ENCODE data around the gene BRD4.
A peak's percentile ranks its signal among the peaks of the same experiment; 100 is the strongest.

BRD4 gene

DNA sequence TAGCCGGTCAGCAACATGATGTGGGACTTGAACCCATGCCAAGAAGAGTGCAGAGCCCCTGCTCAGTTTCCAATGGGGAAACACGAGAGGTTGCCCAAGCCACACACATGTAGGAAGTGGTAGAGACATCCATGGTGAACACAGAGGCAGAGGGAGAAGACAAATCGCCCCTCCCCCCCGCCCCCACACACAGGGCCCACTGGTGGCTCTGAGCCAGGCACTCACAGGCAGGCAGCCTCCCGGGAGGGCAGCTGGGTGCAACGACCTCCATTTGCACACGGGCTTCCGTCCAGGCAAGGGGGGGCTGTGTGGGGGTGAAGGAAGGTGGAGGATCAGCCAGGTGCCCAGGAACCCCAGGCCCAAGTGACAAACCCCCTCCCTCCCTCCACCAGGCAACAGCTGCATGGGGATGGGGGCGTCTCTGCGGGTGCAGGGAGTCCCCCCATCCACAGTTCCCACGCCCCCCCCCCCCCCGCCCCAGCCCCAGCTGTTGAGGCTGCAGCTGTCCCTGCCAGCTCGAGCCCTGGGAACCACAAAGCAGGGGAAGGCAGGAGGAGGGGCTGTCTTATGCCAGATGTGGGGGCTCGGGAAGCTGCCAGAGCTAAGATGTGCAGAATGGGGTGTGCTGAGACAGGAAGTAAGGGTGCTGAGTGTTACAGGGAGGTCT, 134.9 kb downstream of the BRD4 start:
- no peak for DNase-seq

DNA sequence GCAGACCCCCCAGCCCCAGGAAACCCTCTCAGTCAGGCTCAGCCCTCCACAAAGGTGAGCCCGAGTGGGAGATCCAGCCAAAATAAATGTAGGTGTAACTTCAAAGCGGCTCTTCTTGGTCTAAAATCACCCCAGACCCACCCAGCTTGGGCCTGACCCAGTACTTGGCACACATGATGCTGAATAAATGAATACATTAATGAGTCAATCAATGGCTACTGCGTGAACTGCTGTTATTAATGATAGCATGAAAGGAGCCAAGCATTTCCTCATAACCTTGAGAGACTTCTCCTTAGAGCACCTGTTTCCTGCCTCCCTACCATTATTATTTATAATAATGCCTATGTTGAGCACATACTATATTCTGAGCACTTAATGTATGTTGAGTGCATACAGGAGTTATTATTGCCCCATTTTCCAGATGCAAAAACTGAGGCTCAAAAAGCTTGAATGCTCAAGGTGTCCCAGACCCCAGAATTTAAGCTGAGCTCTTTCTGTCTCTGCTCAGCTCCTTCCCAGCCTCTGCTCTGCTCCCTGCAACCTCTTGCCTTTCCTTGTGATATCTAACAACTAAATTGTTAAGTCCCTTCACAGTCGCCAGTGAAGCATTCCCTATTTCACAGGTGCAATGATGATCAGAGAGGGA, 135.9 kb downstream of the BRD4 start:
- DNase-seq, result no peak

DNA sequence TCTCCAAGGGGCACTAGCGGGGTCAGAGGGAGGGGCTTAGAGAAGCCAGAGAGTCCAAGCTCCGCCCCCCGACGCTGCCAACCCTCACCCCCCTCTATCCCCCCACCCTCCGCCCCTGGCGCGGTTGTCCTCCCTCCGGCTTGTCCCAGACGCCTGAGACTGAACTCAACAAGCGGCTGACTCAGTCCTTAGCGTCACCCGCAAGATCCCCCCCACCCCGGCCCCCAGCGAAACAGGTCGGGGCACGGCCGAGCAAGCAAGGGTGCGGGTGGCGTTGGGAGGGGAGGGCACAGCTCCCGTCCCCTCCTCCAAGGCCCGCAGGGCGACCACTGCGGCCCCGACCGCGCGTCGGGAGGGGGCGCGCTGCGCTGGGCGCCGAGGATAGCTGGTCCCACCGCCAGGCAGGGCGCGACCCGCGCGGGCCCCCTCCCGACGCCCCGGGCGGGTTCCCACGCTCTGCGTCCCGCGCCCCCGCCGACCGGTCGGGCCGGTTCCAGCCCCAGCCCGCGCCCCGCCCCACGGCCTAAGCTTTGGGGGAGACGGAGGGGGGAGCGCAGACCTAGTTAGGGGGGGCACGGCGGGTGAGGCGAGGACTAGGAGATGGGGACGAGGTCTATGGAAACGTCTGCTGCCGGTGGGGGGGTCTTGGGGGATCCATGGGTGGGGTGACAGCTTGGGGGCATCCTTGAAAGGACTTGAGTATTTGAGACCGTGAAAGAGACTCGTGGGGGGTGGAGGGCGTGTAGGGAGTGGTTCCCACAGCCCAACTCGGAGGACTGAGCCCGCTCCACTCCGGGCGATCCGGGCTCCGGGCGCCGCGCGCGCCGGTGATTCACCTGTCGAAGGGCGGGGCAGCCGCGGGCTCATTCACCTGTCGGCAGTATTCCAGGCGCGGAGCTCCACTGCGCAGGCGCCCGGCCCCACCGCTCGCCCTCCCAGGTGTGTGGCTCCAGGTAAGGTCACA, 136.7 kb downstream of the BRD4 start:
- peak in 9 of 51 donors; percentile 5 to 35 (median 24) for DNase-seq

DNA sequence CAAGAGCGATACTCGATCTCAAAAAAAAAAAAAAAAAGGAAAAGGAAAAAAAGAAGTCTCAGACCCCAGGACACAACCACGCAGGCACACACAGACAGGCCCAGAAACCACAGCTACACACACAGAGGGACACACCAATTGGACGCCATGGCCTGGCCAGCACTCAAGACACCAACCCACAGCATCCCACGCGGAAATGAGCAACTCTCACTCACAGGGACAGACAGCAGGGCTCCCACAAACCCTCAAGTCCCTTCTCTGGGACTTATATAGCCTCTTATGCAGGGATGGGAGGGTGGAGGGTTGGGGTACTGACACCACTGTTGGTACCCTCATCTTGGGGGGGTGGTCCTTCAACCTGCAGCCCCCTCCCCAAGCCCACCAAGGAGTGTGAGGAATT, 137.4 kb downstream of the BRD4 start:
- peak in 1 of 51 donors; percentile 48 for DNase-seq

DNA sequence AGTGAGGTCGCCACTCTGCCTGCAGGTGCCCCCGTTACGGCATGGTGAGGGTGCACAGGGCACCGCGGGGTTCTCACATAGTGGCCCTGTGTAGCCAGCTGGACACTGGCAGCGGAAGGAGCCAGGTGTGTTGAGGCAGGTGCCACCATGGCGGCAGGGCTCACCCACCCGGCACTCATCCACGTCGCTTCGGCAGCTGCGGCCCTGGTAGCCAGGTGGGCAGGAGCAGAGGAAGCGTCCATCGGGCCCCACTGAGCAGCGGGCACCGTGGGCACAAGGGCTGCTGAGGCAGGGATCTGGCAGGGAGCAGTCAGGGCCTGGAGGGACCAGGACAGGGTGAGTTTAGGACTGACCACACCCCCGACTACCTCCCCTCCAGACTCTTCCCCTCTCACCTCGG, 140.4 kb downstream of the BRD4 start:
- DNase-seq, result no peak

DNA sequence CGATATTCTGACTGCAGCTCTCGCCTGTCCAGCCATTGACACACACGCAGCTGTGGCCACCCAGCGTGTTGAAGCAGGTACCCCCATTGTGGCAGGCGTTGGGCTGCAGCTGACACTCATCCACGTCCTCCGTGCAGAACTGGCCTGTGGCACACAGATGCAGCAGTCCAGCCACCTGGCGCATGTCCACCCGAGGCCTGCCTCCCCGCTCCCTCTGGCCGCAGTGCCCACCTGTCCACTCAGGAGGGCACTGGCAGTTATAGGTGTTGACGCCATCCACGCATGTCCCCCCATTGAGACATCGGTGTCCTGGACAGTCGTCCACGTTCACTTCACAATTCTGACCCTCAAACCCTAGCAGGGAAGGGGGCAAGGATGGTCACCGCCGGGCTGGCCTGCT, 140.8 kb downstream of the BRD4 start:
- no peak for DNase-seq

DNA sequence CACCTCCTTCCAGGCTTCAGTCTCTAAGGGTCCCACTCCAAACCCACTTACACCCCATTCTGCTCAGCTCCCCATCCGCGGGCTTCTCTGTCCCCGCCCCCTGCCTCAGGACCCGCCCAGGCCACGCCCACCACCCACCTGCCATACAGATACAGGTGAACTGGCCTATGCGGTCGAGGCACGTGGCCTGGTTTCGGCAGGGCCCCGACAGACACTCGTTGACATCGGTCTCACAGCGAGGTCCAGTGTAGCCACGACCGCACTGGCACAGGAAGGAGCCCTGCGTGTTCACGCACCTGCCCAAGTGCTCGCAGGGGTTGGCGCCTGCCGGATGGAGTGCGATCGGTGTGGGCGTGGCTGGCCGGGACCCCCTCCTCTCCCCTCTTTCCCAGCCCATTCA, 143.5 kb downstream of the BRD4 start:
- no peak for DNase-seq

DNA sequence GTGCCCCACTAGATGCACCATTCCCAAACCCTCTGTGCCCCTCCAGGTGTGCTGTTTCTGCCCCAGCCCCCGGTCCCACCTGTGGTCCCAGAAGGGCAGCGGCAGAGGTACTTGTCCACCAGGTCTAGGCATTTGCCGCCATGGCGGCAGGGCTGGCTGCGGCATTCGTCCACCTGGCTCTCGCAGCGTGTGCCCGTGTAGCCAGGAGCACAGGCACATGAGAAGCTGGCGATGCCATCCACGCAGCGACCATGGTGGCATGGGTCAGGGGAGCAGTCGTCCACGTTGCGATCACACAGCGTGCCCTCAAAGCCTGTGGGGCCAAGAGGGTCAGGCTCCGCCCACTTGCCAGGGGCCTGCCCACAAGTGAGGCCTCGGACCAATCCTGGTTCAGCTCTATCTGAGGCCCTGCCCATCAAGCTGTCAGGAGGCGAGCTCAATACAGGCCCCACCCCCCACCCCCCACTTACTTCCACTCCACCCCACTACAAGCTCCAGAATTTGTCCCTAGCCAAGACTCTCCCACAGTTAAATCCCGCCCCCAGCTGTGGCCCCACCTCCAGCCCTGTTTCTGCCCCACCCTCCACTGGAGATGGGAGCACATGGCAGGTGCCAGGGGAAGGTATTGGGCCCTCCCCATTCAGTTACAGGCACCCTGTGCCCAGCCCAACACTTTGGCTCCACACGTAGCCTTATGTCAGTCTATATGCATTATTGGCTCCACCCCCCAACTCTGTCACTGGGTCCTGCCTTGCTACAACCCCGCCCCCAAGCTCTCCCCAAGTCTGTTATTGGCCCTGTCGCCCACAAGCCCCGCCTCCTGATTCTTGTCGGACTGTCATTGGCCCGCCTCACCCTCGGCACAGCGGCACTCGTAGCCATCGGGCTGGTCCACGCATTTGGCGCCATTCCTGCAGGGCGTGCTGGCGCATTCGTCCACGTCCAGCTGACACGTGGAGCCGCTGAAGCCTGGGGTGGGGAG, 145.0 kb downstream of the BRD4 start:
- no peak for DNase-seq

Data from hypothalamus (tissue), 51 donors.